A549 (cell line): ENCODE data around the gene FERMT1. TPM values are rescaled to one million over a fixed set of nuclear protein-coding genes. Genes with fewer than 3 reads are reported as not detected.

Experiments
- ATAC-seq, 2 experiments: fragments of 200-7000 bp in 1 of 2; fragments of >200 bp in 1 of 2; cut with Nextera tagmentation in 1 of 2; cut with Tn5 transposase in 1 of 2; 3 replicates each; pipeline versions ENCODE4 v1.8.0 to v1.9.1; 2018 to 2020; ENCODE audit warnings: mild to moderate bottlenecking in 1 of 2, moderate library complexity in 1 of 2
- CTCF ChIA-PET: fragments of 300-600 bp; sonication (Branson Sonifier 250); formaldehyde crosslinking; extraction: SDS; loops from one replicate; lab custom pipeline; 2021; ENCODE audit warnings: antibody characterized with exemption, inconsistent platforms; lab: Yijun Ruan, JAX
- POLR2A ChIA-PET: fragments of 350-600 bp; formaldehyde crosslinking; extraction: SDS; loops from one replicate; lab custom pipeline; 2021; ENCODE audit warnings: antibody characterized with exemption, inconsistent platforms; lab: Yijun Ruan, JAX
- DNase-seq, 2 experiments: peaks; one replicate each; pipeline versions ENCODE4 v3.0.0 to v3.0.0-alpha.2; 2011 to 2016; ENCODE audit warnings: low read depth in 1 of 2, low spot score in 1 of 2
- FAIRE-seq: peaks from 2 replicates; lab custom pipeline; 2011; peaks lifted over from hg19 to GRCh38; lab: Jason Lieb, UNC
- H3K27ac ChIP-seq, 2 experiments: fragments of >200 bp; sonication (Bioruptor Twin); formaldehyde crosslinking; 3 replicates each; pipeline ENCODE4 v1.5.1; 2016 to 2017
- H3K4me1 ChIP-seq: fragments of >200 bp; sonication (Bioruptor Twin); formaldehyde crosslinking; 3 replicates; pipeline ENCODE4 v1.6.1; 2016
- H3K4me2 ChIP-seq: fragments of >200 bp; sonication (Bioruptor Twin); formaldehyde crosslinking; 3 replicates; pipeline ENCODE4 v1.6.1; 2016
- H3K4me3 ChIP-seq: fragments of >200 bp; sonication (Bioruptor Twin); formaldehyde crosslinking; 3 replicates; pipeline ENCODE4 v1.5.1; 2016
- H3K9me3 ChIP-seq: fragments of >200 bp; sonication (Bioruptor Twin); formaldehyde crosslinking; 3 replicates; pipeline ENCODE4 v1.6.1; 2016
- CBX2 ChIP-seq: fragments of 200-600 bp; sonication (generic); IDR thresholded peaks from 2 replicates; pipeline ENCODE4 v1.6.1; 2016; ENCODE audit warnings: low read depth, mild to moderate bottlenecking, borderline replicate concordance
- CBX8 ChIP-seq: fragments of 200-600 bp; sonication (generic); IDR thresholded peaks from 2 replicates; pipeline ENCODE4 v1.6.1; 2016
- CEBPB ChIP-seq, 2 experiments: fragments of >200 bp in 1 of 2; sonication (Bioruptor Twin) in 1 of 2; formaldehyde crosslinking in 1 of 2; IDR thresholded peaks; 2 replicates each; pipeline ENCODE4 v1.6.1; 2012 to 2016
- CHD4 ChIP-seq: fragments of 200-600 bp; sonication (generic); IDR thresholded peaks from 2 replicates; pipeline ENCODE4 v1.6.1; 2016; ENCODE audit warnings: antibody characterized with exemption, mild to moderate bottlenecking, borderline replicate concordance
- EHF ChIP-seq: fragments of 250-450 bp; sonication (Bioruptor Pico); IDR thresholded peaks from 2 replicates; pipeline ENCODE4 v1.5.0; 2020; ENCODE audit warnings: mild to moderate bottlenecking
- EHMT2 ChIP-seq: fragments of 200-600 bp; sonication (generic); IDR thresholded peaks from 2 replicates; pipeline ENCODE4 v1.6.1; 2016; ENCODE audit warnings: antibody characterized with exemption, low read depth, mild to moderate bottlenecking, moderate library complexity
- EP300 ChIP-seq, 2 experiments: fragments of >200 bp; sonication (Bioruptor Twin); formaldehyde crosslinking; IDR thresholded peaks; 2 replicates in 1 of 2; 3 replicates in 1 of 2; pipeline ENCODE4 v1.6.1; 2016 to 2017
- FOSB ChIP-seq: fragments of 250-450 bp; sonication (Bioruptor Pico); IDR thresholded peaks from 2 replicates; pipeline ENCODE4 v1.5.0; 2020; ENCODE audit warnings: mild to moderate bottlenecking, moderate library complexity
- FOXS1 ChIP-seq: fragments of 250-450 bp; sonication (Bioruptor Pico); IDR thresholded peaks from 2 replicates; pipeline ENCODE4 v1.5.0; 2020; ENCODE audit warnings: mild to moderate bottlenecking, moderate library complexity
- GATA3 ChIP-seq: IDR thresholded peaks from 2 replicates; pipeline ENCODE4 v1.6.1; 2012; ENCODE audit warnings: borderline replicate concordance
- HDAC2 ChIP-seq: fragments of 200-600 bp; sonication (generic); IDR thresholded peaks from 2 replicates; pipeline ENCODE4 v1.6.1; 2016
- HEYL ChIP-seq: fragments of 250-450 bp; sonication (Bioruptor Pico); IDR thresholded peaks from 2 replicates; pipeline ENCODE4 v1.8.0; 2021; ENCODE audit warnings: mild to moderate bottlenecking, moderate library complexity
- HOXA7 ChIP-seq: fragments of 250-450 bp; sonication (Bioruptor Pico); IDR thresholded peaks from 2 replicates; pipeline ENCODE4 v1.5.0; 2020; ENCODE audit warnings: mild to moderate bottlenecking, moderate library complexity
- HOXB5 ChIP-seq: fragments of 250-450 bp; sonication (Bioruptor Pico); IDR thresholded peaks from 2 replicates; pipeline ENCODE4 v1.5.0; 2020; ENCODE audit warnings: mild to moderate bottlenecking, moderate library complexity
- JUN ChIP-seq, 2 experiments: fragments of >200 bp; sonication (Bioruptor Twin); formaldehyde crosslinking; IDR thresholded peaks; 2 replicates in 1 of 2; 3 replicates in 1 of 2; pipeline ENCODE4 v1.6.1; 2016 to 2017
- JUNB ChIP-seq: fragments of >200 bp; sonication (Bioruptor Twin); formaldehyde crosslinking; IDR thresholded peaks from 2 replicates; pipeline ENCODE4 v1.6.1; 2016
- KDM5A ChIP-seq: fragments of 200-600 bp; sonication (generic); IDR thresholded peaks from 2 replicates; pipeline ENCODE4 v1.6.1; 2016; ENCODE audit warnings: antibody characterized with exemption, mild to moderate bottlenecking
- MAX ChIP-seq: IDR thresholded peaks from 2 replicates; pipeline ENCODE4 v1.6.1; 2012
- NFE2L2 ChIP-seq: fragments of 150-350 bp; conservative IDR thresholded peaks from 2 replicates; pipeline ENCODE4 v1.6.1; 2014; ENCODE audit warnings: low read length
- NPAS2 ChIP-seq: fragments of 250-450 bp; sonication (Bioruptor Pico); IDR thresholded peaks from 2 replicates; pipeline ENCODE4 v1.8.0; 2022; ENCODE audit warnings: mild to moderate bottlenecking, moderate library complexity, borderline replicate concordance
- NR3C1 ChIP-seq: fragments of >200 bp; sonication (Bioruptor Twin); formaldehyde crosslinking; IDR thresholded peaks from 3 replicates; pipeline ENCODE4 v1.6.1; 2017
- RARB ChIP-seq: fragments of 250-450 bp; sonication (Bioruptor Pico); IDR thresholded peaks from 2 replicates; pipeline ENCODE4 v1.8.0; 2021; ENCODE audit warnings: mild to moderate bottlenecking, moderate library complexity
- RFX5 ChIP-seq: fragments of 450-650 bp; IDR thresholded peaks from 2 replicates; pipeline ENCODE4 v1.7.1; 2014; ENCODE audit warnings: antibody characterized with exemption, mild to moderate bottlenecking, moderate library complexity
- SMC3 ChIP-seq: fragments of >200 bp; sonication (Bioruptor Twin); formaldehyde crosslinking; IDR thresholded peaks from 3 replicates; pipeline ENCODE4 v1.6.1; 2018; ENCODE audit warnings: inconsistent platforms
- TP53 ChIP-seq: fragments of 250-450 bp; sonication (Bioruptor Pico); IDR thresholded peaks from 2 replicates; pipeline ENCODE4 v1.5.0; 2021; ENCODE audit warnings: mild to moderate bottlenecking, moderate library complexity
- USF2 ChIP-seq: fragments of 450-650 bp; IDR thresholded peaks from 2 replicates; pipeline ENCODE4 v1.6.1; 2014; ENCODE audit warnings: antibody characterized with exemption
- ZFP36 ChIP-seq: fragments of 450-650 bp; IDR thresholded peaks from 2 replicates; pipeline ENCODE4 v1.6.1; 2014; ENCODE audit warnings: borderline replicate concordance; ENCODE audit not compliant: partially characterized antibody
- ZNF302 ChIP-seq: fragments of 250-450 bp; sonication (Bioruptor Pico); IDR thresholded peaks from 2 replicates; pipeline ENCODE4 v1.9.0; 2021; ENCODE audit warnings: inconsistent platforms, mild to moderate bottlenecking, moderate library complexity
- WGBS: methylation state at CpG from one replicate; pipeline ENCODE4 v1.1.6; 2017; ENCODE audit errors: missing lambda C conversion rate; 5-methylcytosine and 5-hydroxymethylcytosine counted together
- polyA plus RNA-seq, 4 experiments: library from polyadenylated mRNA; depleted of rRNA in 3 of 4; stranded (reverse); fragments of >200 nt; fragmentation: RNase III in 1 of 4; extraction: RNeasy Plus Mini Kit Qiagen cat#74134 plus additional on column Dnase treatment in 1 of 4; gene quantifications; 2 replicates in 3 of 4; 3 replicates in 1 of 4; pipeline ENCODE4 v1.2.3, GENCODE V29; 2011 to 2017
- TF ChIP-seq, protein P1 (sequence below): fragments of >200 bp; sonication (Bioruptor Twin); formaldehyde crosslinking; IDR thresholded peaks from 2 replicates; pipeline ENCODE4 v1.6.1; 2016
- TF ChIP-seq, protein P2 (sequence below): IDR thresholded peaks from 2 replicates; pipeline ENCODE4 v1.6.1; 2012

FERMT1 gene
- polyA plus RNA-seq, 2 of the 4 experiments (the other 2 are of a cell fraction) = 12.7 to 19.1 TPM

DNA sequence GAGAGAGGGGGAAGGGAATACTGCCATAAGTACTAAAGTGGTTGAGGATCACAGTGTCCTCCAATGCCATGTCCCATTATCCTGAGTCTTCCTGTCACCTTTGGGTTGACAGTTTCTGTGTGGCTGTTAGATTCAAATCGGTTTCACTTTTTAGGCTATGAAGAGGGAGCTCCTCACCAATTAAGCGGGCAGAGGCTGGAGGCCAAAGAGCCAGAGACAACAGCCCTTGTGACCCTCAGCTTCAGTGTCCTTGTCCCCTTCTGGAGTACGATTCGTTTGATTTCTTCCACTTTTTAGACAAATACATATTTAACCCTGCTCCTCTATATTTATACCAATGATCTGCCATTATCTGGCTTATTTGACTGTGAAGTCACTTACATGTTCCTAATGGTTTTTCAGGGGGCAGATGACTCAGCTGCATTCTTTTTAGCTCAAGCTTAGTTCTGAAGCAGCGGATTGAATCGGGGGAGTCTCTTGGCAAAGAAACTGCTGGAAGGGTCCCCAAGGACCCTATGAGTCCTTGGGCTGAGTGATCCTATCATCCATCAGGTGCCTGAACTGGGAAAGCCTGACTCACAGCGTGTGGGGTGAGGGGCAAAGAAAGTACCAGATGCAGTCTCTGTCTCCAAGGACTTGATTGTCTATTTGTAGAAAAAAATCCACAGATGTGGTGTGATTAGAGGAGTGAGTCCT lies 18.2 kb downstream of the FERMT1 start:
- ATAC-seq (no peak), FAIRE-seq (no peak)
- no peaks in the 10 kb centered on the region for H3K9me3 ChIP-seq
- POLR2A ChIA-PET = interaction anchor here (0.6 kb wide), 1 partner anchor 675 kb away, joined by 3 read pairs; no protein-coding TSS in a partner anchor
- no peak overlapping the region for H3K4me3 ChIP-seq
- TF ChIP-seq ZNF302 (no peak), FOSB (CRISPR knock-in tag) (no peak), MAX (no peak), HOXA7 (CRISPR knock-in tag) (no peak), RARB (CRISPR knock-in tag) (no peak), EHMT2 (no peak), CHD4 (no peak), CBX8 (no peak), GATA3 (no peak), TP53 (CRISPR knock-in tag) (no peak)
- TF ChIP-seq, protein P1, sequence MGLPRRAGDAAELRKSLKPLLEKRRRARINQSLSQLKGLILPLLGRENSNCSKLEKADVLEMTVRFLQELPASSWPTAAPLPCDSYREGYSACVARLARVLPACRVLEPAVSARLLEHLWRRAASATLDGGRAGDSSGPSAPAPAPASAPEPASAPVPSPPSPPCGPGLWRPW = no peak
- TF ChIP-seq, all 56 proteins: peak for 0
- no peaks in the 10 kb centered on the region for H3K4me1 ChIP-seq
- H3K4me2 ChIP-seq = no peak overlapping the region
- no peak overlapping the region for H3K27ac ChIP-seq
- 82% methylated on average over 7 of the region's 7 CpGs for WGBS
- DNase-seq = no peak
- CTCF ChIA-PET = interaction anchor here (2.3 kb wide), 1 partner anchor 9 kb away, joined by 10 read pairs; no protein-coding TSS in a partner anchor

DNA sequence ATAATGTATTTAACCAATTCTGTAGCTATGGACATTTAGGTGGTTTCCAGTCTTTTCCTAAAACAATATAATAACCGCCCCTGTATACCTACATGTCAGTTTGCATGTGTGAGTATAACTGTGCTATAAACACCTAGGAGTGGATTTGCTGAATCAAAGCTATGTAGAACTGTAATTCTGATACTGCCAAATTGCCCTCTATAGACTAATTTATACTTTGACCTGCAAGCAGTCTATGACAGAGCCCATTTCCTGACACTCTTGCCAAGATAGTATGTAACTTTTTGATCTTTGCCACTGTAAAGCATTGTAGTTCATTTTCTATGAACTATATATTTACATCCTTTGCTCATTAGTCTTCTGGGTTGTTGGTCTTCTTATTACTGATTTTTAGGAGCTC lies 19.5 kb downstream of the FERMT1 start:
- Histone ChIP-seq H3K4me1 (no peaks in the 10 kb centered on the region), H3K4me2 (no peak overlapping the region), H3K27ac (no peak overlapping the region), H3K9me3 (no peaks in the 10 kb centered on the region), H3K4me3 (no peak overlapping the region)
- WGBS = 80% methylated on average over 1 of the region's 1 CpG
- POLR2A ChIA-PET = interaction anchor here (0.5 kb wide), 1 partner anchor 83 kb away, joined by 3 read pairs; no protein-coding TSS in a partner anchor
- no peak for TF ChIP-seq KDM5A
- TF ChIP-seq JUNB = no peak
- TF ChIP-seq JUN (IDR thresholded peaks at IDR 0.05) = no peak
- no peak for TF ChIP-seq NR3C1
- TF ChIP-seq NPAS2 (CRISPR knock-in tag) = no peak
- TF ChIP-seq HDAC2 = no peak
- DNase-seq (no peak), ATAC-seq (no peak), FAIRE-seq (no peak)
- CTCF ChIA-PET = interaction anchor here (0.6 kb wide), 1 partner anchor 152 kb away, joined by 5 read pairs; no protein-coding TSS in a partner anchor

- ATAC-seq = no peak
- ChIA-PET POLR2A (interaction anchor here (0.5 kb wide), 1 partner anchor 151 kb away, joined by 4 read pairs; the partner anchor contains the start of genes MCM8 and TRMT6), CTCF (no interaction called here)
- 98% methylated on average over 2 of the region's 2 CpGs for WGBS
- no peak for DNase-seq
- Histone ChIP-seq H3K4me2 (no peak overlapping the region), H3K4me1 (no peaks in the 10 kb centered on the region), H3K4me3 (no peak overlapping the region), H3K27ac (no peak overlapping the region), H3K9me3 (no peaks in the 10 kb centered on the region)
- FAIRE-seq = no peak
- TF ChIP-seq FOXS1 (CRISPR knock-in tag) (no peak), CEBPB (IDR thresholded peaks at IDR 0.05) (no peak), EHF (no peak), JUN (IDR thresholded peaks at IDR 0.05) (no peak), USF2 (no peak), ZFP36 (no peak), CHD4 (no peak), NFE2L2 (no peak), HEYL (CRISPR knock-in tag) (no peak), ZNF302 (no peak), SMC3 (no peak), MAX (no peak), RFX5 (no peak), HDAC2 (no peak), HOXB5 (CRISPR knock-in tag) (no peak), CBX2 (no peak), EP300 (IDR thresholded peaks at IDR 0.05) (no peak)
- TF ChIP-seq, protein P2, sequence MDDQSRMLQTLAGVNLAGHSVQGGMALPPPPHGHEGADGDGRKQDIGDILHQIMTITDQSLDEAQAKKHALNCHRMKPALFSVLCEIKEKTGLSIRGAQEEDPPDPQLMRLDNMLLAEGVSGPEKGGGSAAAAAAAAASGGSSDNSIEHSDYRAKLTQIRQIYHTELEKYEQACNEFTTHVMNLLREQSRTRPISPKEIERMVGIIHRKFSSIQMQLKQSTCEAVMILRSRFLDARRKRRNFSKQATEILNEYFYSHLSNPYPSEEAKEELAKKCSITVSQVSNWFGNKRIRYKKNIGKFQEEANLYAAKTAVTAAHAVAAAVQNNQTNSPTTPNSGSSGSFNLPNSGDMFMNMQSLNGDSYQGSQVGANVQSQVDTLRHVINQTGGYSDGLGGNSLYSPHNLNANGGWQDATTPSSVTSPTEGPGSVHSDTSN = no peak
These were observed 21.5 kb downstream of the FERMT1 start for GRCh38 chr20:6101346-6101745.
